ENCODE data around the gene RERE.
"Not testable (repeated sequence)": the region's sequence is repeated elsewhere in the genome, so short reads cannot be mapped to it uniquely, and the experiment has no call there.

RERE gene

DNA sequence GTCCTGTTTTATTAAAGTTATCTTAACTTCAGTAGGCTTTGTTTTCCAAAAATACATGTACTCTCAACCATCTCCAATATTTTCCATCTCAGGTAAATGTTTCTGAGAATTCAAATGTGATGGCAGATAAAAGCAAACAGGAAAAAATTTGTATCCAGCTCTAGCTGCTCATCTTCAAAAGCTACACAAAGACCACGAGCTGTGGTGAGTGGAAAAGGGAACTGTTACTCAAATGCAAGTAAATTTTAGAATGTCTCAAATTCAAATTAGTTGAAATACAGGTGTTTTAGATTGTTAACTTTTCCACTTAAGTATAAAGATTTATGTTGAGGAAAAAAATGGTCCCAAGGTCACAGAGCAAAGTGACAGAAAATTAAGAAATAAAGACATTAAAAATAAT lies 283.5 kb downstream of the RERE start:
- no peak for DNase-seq

DNA sequence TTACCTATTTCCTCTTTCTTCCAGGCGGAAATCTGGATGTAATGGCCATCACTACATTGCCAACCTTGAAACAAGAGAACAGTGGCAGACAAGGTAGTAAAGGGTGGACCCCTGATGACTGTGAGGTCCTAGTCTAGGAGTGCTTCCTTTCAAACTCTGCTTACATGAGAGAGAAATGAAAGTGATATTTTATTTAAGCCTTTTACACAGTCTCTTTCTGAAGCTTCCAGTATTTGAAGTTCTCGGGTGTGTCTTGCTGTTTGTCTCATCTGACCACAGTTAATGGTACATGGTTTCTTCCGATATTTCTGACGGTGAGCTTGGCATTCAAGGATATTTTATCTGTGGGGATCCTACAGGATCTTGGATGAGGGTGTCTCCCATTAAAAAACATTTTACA lies 284.3 kb downstream of the RERE start:
- no peak for DNase-seq

DNA sequence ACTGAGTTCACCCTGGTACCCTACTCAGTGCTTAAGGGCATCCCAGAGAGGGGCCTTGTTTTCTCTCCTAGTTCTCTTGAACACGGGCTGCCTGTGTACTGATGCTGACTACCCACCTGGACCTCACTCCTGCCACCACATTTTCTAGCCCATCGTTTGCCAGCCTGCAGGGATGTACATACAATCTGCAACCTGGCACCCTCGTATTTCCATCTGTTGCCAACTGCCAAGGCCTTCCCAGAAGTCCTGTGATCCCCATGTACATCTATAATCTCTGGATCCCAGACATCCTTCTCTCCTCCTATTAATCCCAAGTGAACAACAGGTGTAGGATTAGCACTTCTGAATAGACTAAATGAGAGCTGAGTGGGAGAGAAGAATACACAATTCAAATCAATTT lies 287.5 kb downstream of the RERE start:
- no peak for DNase-seq

DNA sequence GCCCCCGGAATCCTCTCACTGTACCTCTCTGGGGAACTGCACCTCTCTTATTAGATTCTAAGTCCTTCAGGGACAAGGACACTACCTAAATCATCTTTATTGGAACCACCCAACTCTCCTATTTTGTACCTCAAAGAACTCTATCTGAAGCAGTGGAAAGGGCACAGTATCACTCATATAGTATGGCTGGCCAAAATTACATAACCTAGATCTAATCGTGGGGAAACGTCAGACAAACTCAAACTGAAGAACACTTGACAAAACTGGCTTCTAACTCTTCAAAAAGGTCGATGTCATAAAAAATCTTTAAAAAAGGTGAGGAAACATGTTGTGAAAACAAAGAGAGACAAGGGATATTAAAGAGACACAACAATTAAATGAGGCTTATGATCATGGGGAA lies 289.5 kb downstream of the RERE start:
- DNase-seq = no peak

DNA sequence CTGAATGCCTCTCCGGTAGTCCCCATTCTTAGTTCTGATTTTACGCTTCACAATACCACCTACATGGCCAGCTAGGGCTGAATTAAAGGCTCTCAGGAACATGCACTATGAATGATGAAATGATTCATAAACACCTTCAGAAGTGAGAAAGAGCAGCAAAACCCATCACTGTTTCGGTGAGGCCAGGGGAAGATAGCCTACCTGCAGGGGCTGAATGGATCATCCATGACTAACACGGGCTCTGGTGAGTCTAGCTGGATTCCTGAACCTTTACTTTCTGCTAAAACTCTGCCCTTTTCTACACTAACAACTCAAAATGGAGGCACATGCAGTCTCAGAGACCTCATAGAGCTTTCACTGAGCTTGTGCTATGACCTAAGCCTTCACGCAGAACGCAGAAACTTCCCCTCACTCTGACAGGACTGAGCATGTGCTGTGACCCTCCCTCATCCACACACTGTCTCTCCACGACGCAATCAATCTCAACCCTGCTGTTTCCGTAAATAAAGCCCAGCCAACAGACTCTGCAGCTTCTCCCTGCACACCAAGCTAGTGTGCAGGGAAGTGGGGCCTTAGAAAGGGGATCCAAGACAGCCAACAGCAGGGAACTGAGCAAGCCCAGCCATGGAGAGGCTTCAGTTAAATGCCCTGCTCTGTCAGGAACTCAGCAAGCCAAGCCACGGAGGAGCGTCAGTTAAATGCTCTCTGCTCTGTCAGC lies 291.7 kb downstream of the RERE start:
- DNase-seq = peak; percentile 88

DNA sequence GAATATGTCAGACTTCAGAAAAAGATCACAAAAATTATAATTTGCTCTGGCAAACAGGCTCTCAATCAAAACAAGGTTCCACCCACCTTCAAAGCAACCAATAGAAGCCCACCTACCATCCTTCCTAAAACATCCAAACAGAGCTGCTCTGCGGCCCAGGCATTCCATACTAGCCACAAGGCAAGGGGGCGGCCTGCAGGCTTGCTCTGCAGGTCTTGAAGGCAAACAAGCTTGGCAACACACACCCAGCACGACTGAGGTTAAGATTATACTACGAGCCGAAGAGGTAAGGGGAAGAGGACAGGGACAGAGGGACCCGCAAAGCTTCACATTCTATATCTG lies 292.3 kb downstream of the RERE start:
- DNase-seq = no peak

DNA sequence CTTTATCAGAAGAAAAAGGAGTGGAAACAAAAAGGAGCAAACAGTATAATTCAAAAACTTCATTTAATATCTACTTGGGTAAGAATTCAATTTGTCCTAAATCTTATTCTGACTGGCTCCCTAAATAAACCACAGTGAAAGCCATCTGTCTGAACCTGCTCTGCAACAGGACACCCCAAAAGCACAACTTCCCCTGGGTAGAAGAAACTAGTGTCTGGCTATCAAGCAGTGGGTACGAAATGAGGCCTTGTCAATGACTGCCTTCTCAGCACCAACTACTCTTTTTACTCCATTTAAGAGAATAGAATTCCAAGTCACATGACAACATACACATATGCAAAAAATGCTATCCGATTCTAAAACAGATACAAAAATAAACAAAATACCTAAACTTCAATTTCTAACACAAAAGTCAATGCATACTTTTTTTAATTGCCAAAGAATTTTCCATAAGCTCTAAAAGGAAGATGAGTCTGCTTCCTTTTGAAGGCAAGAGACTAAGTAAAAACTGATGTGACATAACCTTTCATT lies 292.7 kb downstream of the RERE start:
- no peak for DNase-seq

DNA sequence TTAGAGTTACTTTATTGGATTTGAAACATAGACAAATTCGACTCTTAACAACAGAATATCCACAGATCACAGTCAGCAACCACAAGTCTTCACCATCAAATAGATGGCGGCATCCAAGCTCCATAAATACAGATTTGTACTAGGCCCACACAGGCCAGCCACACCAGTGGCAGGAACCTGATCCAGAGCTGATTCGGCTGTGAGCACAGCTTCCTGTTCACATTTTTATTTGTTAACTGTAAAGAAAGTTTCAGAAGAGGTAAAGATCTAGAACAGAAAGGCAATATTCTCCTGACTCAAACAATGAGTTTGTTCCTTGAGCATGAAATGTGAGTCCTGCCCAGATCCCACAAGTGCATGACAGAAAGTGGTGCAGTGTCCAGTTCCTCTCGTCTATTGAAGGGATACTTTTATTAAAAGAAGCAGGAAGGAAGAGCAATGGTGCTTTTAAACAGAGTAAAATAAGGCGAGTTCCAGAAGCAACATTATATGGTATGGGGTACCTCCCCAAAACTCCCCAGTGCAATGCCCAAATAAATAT lies 293.7 kb downstream of the RERE start:
- no peak for DNase-seq

DNA sequence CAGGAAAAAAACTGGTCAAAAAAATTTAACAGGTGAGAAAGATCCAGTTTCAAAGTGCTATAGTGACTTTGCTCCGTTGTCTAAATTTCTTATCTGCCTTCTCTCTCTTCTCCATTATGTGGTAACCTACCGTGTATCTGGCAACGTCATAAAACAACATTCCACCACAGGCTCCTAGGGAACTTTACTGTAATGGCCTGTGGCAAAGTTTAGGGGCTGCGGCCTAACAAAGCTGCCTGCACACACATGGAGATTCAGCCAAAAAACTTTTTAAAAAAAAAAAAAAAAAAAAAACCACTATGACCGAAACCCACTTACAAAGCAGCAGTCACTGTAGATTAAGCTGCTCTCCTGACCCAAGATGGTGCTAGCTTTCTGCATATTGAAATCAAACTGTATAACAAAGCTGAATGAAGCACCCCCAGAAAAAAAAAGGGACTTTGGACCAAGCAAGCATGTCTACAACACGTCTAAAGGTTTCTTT lies 296.9 kb downstream of the RERE start:
- DNase-seq = no peak

DNA sequence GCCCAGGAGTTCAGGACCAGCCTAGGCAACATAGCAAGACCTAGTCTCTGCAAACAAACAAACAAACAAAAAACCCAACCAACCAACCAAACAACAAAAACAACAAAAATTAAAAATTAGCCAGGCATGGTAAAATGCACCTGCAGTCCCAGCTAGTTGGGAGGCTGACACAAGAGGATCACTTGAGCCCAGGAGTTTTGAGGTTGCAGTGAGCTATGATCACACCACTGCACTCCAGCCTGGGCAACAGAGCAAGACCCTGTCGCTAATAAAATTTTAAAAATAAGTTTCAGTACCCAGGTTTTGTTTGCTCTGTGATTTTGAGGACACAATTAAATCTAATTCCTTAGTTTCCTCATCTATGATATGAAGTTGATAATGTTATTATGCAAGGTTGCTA lies 298.3 kb downstream of the RERE start:
- DNase-seq = no peak

DNA sequence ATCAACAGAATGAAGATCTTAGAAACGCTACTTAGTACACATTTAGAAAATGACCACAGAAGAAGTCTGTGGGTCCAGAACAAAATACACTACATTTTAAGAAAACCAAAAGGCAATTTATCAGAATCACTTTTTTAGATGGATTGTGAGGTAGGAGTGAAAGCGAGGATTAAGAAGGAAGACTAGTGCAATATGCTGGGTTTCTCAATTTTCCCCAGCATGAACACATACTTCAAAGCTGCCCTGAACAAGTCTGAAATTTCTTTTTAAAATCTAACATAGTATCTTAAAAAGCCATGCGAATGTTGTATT lies 299.0 kb downstream of the RERE start:
- no peak for DNase-seq

DNA sequence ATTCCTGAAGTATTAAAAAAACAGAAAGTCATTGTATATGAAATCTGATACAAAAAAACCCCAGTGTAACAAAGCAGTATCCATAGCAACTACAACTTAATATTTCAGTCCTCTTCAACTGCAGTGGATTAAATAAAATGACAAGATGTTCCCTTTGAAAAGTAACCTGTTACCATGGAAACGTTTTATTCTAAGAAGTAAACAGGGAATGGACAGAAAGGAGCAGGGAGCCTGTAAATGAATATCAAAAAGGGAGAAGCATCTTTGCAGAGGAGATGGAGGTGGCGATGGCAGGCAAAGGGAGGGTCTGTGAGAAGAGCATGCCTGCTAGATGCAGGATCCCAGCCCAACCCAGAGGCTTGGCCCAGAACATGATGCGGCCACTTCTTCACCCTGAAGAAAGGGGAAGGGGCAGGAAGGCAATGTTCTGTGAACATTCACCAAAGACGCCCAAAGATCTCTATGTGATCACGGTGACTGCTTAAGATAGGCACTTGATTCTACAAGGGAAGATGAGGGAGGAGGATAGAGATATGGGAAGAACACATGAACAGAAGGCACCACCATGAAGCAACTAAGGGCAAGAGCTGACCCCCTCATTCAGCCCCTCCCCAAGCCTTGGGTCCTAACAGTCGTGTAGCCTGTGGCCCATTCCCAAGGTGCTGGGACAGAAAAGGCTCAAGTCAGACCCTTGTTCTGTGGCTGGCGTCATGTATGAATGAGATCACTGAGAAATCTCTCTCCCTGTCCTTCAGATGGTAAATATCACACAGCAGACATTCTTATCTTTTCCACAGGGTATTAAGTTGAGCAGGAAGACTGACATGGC lies 299.6 kb downstream of the RERE start:
- DNase-seq = no peak

DNA sequence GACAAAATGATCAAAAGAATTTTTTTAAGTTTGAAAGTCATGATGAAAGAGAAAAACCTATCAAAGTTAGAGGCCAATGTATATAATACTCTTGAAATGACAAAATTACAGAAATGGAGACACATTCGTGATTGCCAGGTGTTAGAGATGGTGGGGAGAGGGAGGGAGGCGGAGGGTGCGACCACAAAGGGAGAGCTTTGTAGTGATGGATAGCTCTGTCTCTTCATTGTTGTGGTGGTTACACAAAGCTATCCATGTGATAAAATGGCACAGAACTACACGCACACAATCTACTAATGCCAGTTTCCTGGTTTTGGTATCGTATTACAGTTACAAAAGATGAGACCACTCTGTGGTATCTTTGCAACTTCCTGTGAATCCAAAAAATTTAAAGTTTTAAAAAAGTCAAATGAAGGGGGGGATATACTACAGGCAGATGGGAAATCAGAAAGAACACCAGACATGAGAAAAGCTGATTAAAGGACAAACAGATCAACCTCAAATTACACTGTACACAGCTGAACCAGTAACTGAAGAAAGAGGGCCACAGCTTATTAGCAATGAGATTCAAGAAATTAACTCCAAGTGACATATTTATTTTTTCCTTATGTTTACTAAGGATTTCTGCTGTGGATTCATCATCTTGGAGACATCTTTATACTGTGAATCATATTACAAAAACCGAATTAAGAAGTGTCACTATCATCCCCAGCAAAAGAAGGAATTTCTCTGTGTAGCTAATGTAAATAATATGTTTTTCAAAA lies 300.5 kb downstream of the RERE start:
- no peak for DNase-seq

DNA sequence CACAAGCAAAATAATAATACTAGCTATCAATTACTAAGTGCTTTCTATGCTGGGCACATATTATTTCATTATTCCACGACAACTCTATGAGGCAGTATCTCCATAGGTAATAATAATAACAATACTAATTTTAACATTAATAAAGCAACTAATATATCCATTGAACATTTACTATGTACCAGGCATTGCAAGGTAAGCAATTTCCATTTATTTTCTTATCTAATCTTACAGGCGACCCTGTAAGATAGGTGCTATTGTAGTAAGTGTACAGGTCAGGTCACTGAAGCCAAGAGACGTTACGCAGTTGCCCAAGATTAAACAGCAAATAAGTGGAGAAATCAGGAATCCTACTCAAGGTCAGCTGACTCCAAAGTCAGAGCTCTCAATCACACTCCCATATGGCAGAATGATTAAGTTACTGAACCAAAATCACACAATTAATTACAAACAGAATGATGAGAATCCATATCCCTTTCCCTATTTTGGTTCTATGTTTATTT lies 301.1 kb downstream of the RERE start:
- DNase-seq = no peak

DNA sequence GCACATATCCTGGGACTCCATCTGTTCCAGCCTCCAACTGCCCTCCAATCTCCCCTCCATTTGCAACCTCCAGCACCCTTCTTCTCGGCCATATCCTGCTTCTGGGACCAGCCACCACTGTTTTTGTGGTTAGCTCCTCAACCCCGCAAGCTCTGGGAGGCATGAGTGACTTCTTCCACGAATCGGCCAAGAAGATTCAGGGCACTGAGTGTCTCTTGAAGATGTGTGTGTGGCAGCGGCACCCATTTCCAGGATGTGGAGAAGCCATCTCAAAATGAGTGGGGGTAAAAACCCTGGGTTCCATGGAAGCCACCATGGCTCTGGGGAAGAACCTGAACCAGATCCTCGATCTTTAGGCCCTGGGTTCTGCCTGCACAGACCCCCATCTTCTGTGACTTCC lies 304.9 kb downstream of the RERE start:
- no peak for DNase-seq

DNA sequence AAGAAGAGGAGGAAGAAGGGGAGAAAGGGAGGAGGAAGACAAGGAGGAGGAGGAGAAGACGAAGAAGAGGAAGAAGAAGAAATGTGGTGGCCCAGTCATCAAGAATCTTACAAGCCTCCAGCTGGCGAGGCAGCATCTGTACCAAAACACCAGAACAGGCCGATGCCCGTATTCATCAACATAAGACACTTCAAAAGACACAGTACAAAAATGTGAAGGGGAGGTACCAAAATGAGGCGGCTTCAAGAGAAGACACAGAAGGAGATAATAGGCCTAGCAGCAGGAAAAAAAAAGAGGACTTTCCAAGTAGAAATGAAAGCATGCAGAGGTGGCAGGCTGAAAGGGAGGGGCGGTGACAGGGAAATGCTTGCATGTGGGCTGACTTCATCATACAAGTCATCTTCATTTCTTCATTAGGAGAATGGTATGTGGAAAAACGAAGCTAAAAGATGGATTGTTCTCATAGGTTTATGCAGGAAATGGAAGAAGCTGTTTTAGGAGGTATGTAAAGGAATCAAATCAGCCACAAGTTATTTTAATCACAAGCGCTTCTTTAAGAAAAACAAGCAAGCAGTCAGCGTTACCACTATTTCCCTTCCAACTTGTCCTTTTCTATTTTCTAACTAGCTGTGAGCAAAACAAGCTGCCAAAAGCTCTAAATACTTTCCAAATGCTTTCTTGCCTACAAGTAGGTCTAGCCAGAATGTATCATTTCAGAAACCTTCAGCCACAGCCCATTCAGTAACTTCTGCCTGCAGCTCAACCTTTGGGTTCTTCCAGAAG lies 307.2 kb downstream of the RERE start:
- peak; percentile 51 for DNase-seq

DNA sequence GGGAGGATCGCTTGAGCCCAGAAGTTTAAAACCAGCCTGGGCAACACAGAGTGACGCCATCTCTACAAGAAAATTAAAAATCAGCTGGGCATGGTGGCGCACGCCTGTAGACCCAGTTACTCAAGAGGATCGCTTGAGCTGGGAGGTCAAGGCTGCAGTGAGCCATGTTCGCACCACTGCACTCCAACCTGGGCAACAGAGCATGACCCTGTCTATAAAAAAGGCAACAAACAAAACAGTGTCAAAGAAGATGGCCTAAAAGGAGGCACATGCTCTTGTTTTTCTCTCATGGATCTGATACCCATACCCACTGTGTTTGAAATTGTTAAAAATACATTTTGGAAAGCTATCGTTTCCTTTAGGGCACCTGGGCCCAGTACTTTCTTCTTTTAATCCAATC lies 307.9 kb downstream of the RERE start:
- no peak for DNase-seq

DNA sequence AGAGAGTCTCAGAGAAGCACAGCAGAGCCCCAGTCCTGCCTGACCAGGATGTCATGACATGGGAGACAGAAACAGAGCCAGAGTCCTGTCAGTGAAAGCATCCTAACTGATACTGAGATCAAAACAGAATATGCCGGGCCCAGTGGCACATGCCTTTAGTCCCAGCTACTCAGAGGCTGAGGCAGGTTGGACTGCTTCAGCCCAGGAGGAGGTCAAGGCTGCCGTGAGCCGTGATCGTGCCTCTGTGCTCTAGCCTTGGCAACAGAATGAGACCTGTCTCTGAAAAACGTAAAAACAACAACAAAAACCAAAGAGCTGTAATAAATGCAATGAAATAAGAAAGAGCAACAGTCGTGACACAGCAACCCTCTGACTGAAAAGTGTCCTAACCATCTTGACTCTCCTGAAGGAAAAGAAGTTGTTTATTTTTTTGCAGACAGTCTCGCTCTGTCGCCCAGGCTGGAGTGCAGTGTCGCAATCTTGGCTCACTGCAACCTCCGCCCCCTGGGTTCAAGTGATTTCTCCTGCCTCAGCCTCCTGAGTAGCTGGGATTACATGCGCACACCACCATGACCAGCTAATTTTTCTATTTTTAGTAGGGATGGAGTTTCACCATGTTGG lies 310.3 kb downstream of the RERE start:
- DNase-seq = no peak

DNA sequence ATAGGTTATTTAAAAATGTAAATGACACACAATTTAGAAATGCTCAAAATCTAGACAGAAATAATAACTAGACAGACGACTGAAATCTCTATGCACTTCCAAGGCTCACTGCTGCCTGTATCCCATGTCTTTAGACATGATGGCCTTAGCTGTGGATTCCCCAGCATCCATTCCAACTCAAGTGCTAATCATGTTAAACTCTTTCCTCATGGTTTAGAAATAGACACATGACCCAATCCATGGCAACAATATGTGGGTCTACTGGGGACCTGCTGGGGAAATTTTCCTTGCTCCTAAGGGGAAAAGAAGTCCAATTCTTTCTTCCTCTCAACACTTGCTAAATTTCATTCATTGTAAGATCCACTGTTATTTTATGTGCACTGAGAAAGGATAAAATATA lies 311.0 kb downstream of the RERE start:
- no peak for DNase-seq

DNA sequence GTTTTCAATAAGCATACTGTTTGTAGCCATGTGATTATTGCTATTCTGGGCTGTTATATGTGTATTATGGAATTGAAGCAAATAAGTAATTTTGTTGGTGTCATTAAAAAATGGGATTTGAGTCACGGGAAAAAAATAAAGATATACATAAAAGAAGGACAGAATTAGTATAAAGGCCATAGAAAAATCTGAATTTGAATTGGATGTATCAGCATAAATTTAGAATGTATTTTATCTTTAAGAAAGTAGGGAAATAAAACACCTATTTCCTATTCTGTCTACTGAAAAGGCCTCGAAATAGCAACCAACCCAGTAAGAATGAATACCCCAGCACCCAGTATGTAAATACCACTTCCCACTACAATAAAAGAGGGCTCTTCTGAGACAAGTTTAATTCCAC lies 313.6 kb downstream of the RERE start:
- DNase-seq = no peak

DNA sequence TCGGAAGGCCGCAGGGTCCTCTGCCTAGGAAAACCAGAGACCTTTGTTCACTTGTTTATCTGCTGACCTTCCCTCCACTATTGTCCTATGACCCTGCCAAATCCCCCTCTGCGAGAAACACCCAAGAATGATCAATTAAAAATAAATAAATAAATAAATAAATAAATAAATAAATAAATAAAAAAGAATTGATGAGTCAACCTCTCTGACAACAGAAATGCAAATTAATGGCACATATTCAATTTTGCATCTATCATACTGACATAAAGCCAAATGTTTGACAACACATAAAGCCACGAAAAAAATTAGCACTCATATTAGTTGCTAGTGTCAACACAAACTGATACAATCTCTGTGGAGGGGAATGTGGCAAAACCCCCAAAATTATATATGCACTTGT lies 314.5 kb downstream of the RERE start:
- DNase-seq = not testable (repeated sequence)

All from CD4-positive, alpha-beta T cell treated with Interleukin-15 for 1 hour (primary cell).